ENCODE measurements around the gene SIDT2. TPM values are rescaled to one million over a fixed set of nuclear protein-coding genes. Genes with fewer than 3 reads are reported as not detected.
A peak's percentile ranks its signal among the peaks of the same experiment; 100 is the strongest.

The SIDT2 gene
- polyA plus RNA-seq, 1 experiment, result 32.5 TPM

- Histone ChIP-seq H3K27me3 (ENCODE audit: control insufficient read depth, insufficient read depth, low read length) (no peaks in the 10 kb centered on the region), H3K9me3 (ENCODE audit: control insufficient read depth, insufficient read depth, low read length) (no peaks in the 10 kb centered on the region; the same call in 1 of the 2 replicates), H3K27ac (ENCODE audit: low read depth, low read length) (peak overlapping the region; percentile 31), H3K4me3 (ENCODE audit: low read depth, low read length) (no peak overlapping the region)
- ChIA-PET CTCF (no interaction called here), POLR2A (interaction anchor here (0.8 to 1.0 kb wide), 2 partner anchors 35 to 46 kb away, joined by 3 to 5 read pairs; no protein-coding TSS in a partner anchor)
- DNase-seq (ENCODE audit: low read depth, low spot score), result no peak
- no peak for TF ChIP-seq CTCF (IDR thresholded peaks at IDR 0.05; ENCODE audit: low read depth, low read length)
Measured at GRCh38 chr11:117175781-117176180, 2.8 kb upstream of the SIDT2 start.

- Histone ChIP-seq H3K9me3 (ENCODE audit: control insufficient read depth, insufficient read depth, low read length) (no peaks in the 10 kb centered on the region; the same call in 1 of the 2 replicates), H3K27ac (ENCODE audit: low read depth, low read length) (no peak overlapping the region), H3K27me3 (ENCODE audit: control insufficient read depth, insufficient read depth, low read length) (no peaks in the 10 kb centered on the region), H3K4me3 (ENCODE audit: low read depth, low read length) (no peak overlapping the region)
- ChIA-PET POLR2A (interaction anchor here (0.6 to 0.8 kb wide), 4 partner anchors 30 to 296 kb away, joined by 4 to 7 read pairs (median 6); no protein-coding TSS in a partner anchor), CTCF (no interaction called here)
- DNase-seq (ENCODE audit: low read depth, low spot score), result no peak
- TF ChIP-seq CTCF (IDR thresholded peaks at IDR 0.05; ENCODE audit: low read depth, low read length), result no peak
Measured at GRCh38 chr11:117176186-117176585, 2.4 kb upstream of the SIDT2 start.

- Histone ChIP-seq H3K27ac (ENCODE audit: low read depth, low read length) (no peak overlapping the region), H3K4me3 (ENCODE audit: low read depth, low read length) (peak overlapping the region; percentile 76), H3K27me3 (ENCODE audit: control insufficient read depth, insufficient read depth, low read length) (no peaks in the 10 kb centered on the region), H3K9me3 (ENCODE audit: control insufficient read depth, insufficient read depth, low read length) (no peaks in the 10 kb centered on the region; the same call in 1 of the 2 replicates)
- ChIA-PET CTCF (interaction anchor here (1.1 to 6.5 kb wide), 4 partner anchors 11 to 48 kb away, joined by 3 to 70 read pairs (median 6); no protein-coding TSS in a partner anchor), POLR2A (interaction anchor here (0.7 to 2.7 kb wide), 4 partner anchors 23 to 390 kb away, joined by 3 to 18 read pairs (median 10); partner anchors contain the start of genes PAFAH1B2 and ZPR1)
- no peak for TF ChIP-seq CTCF (IDR thresholded peaks at IDR 0.05; ENCODE audit: low read depth, low read length)
- DNase-seq (ENCODE audit: low read depth, low spot score), result no peak
Measured at GRCh38 chr11:117177534-117178209, 871 bp upstream of the SIDT2 start.

- peak overlapping the region; percentile 65 for H3K27ac ChIP-seq (ENCODE audit: low read depth, low read length)
- no peak for DNase-seq (ENCODE audit: low read depth, low spot score)
- no peak for TF ChIP-seq CTCF (IDR thresholded peaks at IDR 0.05; ENCODE audit: low read depth, low read length)
- ChIA-PET CTCF (interaction anchor here (0.6 to 6.5 kb wide), 10 partner anchors 10 to 388 kb away, joined by 3 to 70 read pairs (median 8); partner anchors contain the start of gene APOA5), POLR2A (interaction anchor here (0.7 to 2.7 kb wide), 8 partner anchors 9 to 350 kb away, joined by 3 to 20 read pairs (median 6); partner anchors contain the start of genes APOC3, PAFAH1B2, PCSK7 and RNF214)
- H3K4me3 ChIP-seq (ENCODE audit: low read depth, low read length), result peak overlapping the region; percentile 76
- H3K27me3 ChIP-seq (ENCODE audit: control insufficient read depth, insufficient read depth, low read length), result no peaks in the 10 kb centered on the region
- H3K9me3 ChIP-seq (ENCODE audit: control insufficient read depth, insufficient read depth, low read length), result no peaks in the 10 kb centered on the region; the same call in 1 of the 2 replicates
Measured at GRCh38 chr11:117179048-117179999, 781 bp downstream of the SIDT2 start.

Measured in AG04450 (cell line).